ENCODE measurements around the gene RB1. TPM values are rescaled to one million over a fixed set of nuclear protein-coding genes. Genes with fewer than 3 reads are reported as not detected.

The RB1 gene
- polyA plus RNA-seq, 3 donors = 18.4 to 38.8 (median 29.9) TPM

GRCh38 chr13:48411841-48412531 lies 108.4 kb downstream of the RB1 start:
- Histone ChIP-seq H3K4me1 (ENCODE audit: control insufficient read depth in 1 of 2, insufficient read depth in 2 of 2, low read length in 2 of 2) (peaks cover 0 to 21% of the 10 kb centered on the region in 2 donors), H3K36me3 (replicated peaks in 1 of 2; ENCODE audit: control insufficient read depth in 1 of 2, insufficient read depth in 2 of 2, low read length in 2 of 2) (peaks cover 9 to 30% of the 10 kb centered on the region in 2 donors), H3K27me3 (ENCODE audit: control insufficient read depth in 2 of 2, insufficient read depth in 2 of 2, low read length in 2 of 2) (no peaks in the 10 kb centered on the region), H2AFZ (ENCODE audit: insufficient read depth, low read depth, low read length, poor library complexity, severe bottlenecking) (no peak overlapping the region), H3K27ac (ENCODE audit: low read depth in 1 of 2, low read length in 2 of 2) (peak overlapping the region in 1 of 2 donors; percentile 82), H4K20me1 (ENCODE audit: insufficient read depth, low read length) (no peaks in the 10 kb centered on the region), H3K4me3 (replicated peaks in 1 of 3; ENCODE audit: low read depth in 2 of 3, low read length in 3 of 3) (peak overlapping the region; percentile 61 to 100 (median 86)), H3K9ac (ENCODE audit: insufficient read depth, low read length, poor library complexity, severe bottlenecking) (peak overlapping the region; percentile 68), H3K79me2 (ENCODE audit: insufficient read depth, low read length) (peaks cover 53% of the 10 kb centered on the region), H3K4me2 (replicated peaks; ENCODE audit: extremely low read depth, low read length, poor library complexity, severe bottlenecking) (peak overlapping the region; percentile 75), H3K9me3 (replicated peaks in 1 of 2; ENCODE audit: control insufficient read depth in 1 of 2, insufficient read depth in 1 of 2, low read length in 2 of 2) (peaks cover 0 to 9% of the 10 kb centered on the region in 2 donors)
- Mint-ChIP-seq H3K4me1 (peaks cover 35% of the 10 kb centered on the region), H3K27me3 (ENCODE audit: low read depth in 3 of 3) (no peaks in the 10 kb centered on the region), H3K4me3 (peak overlapping the region; percentile 79 to 93), H3K27ac (peak overlapping the region; percentile 75 to 95 (median 90)), H3K9me3 (peaks cover 4 to 12% (median 7%) of the 10 kb centered on the region in 7 donors), H3K36me3 (peaks cover 37 to 45% of the 10 kb centered on the region in 2 donors)
- 67% methylated on average over 2 of the region's 13 CpGs for WGBS (ENCODE audit: insufficient coverage)
- no peak for DNase-seq
- intact Hi-C loops (cut with micrococcal nuclease) = loop anchor here in 1 of 2 donors (5.0 kb wide), 1 partner anchor 35 kb away; no protein-coding TSS in a partner anchor
- no peak for TF ChIP-seq CTCF (IDR thresholded peaks at IDR 0.05)

GRCh38 chr13:48412881-48413351 lies 109.4 kb downstream of the RB1 start, which contains the start of gene LPAR6:
Gene LPAR6, minus strand, starts transcription at chr13:48413113. Its CDS starts 690 bp downstream, at chr13:48412423.
- no peak for TF ChIP-seq CTCF (IDR thresholded peaks at IDR 0.05)
- peak within 1 kb of the TSS in 1 of 2 donors; percentile 82 for H3K27ac ChIP-seq (ENCODE audit: low read depth in 1 of 2, low read length in 2 of 2)
- Mint-ChIP-seq H3K27me3 (ENCODE audit: low read depth in 3 of 3) (no peaks in the 10 kb centered on the region), H3K4me1 (peaks cover 31% of the 10 kb centered on the region), H3K9me3 (peaks cover 6 to 17% (median 15%) of the 10 kb centered on the region in 7 donors), H3K27ac (peak within 1 kb of the TSS; percentile 83 to 95 (median 90)), H3K4me3 (peak within 1 kb of the TSS; percentile 79 to 93), H3K36me3 (peaks cover 42 to 47% of the 10 kb centered on the region in 2 donors)
- H2AFZ ChIP-seq (ENCODE audit: insufficient read depth, low read depth, low read length, poor library complexity, severe bottlenecking) = peak within 1 kb of the TSS; percentile 26
- H3K27me3 ChIP-seq (ENCODE audit: control insufficient read depth in 2 of 2, insufficient read depth in 2 of 2, low read length in 2 of 2) = no peaks in the 10 kb centered on the region
- no peaks in the 10 kb centered on the region for H4K20me1 ChIP-seq (ENCODE audit: insufficient read depth, low read length)
- DNase-seq = peak; percentile 33 to 66 (median 63)
- H3K79me2 ChIP-seq (ENCODE audit: insufficient read depth, low read length) = peaks cover 51% of the 10 kb centered on the region
- WGBS (ENCODE audit: insufficient coverage) = 31% methylated on average over 2 of the region's 4 CpGs
- H3K36me3 ChIP-seq (replicated peaks in 1 of 2; ENCODE audit: control insufficient read depth in 1 of 2, insufficient read depth in 2 of 2, low read length in 2 of 2) = peaks cover 9 to 27% of the 10 kb centered on the region in 2 donors
- peak within 1 kb of the TSS; percentile 68 for H3K9ac ChIP-seq (ENCODE audit: insufficient read depth, low read length, poor library complexity, severe bottlenecking)
- H3K9me3 ChIP-seq (replicated peaks in 1 of 2; ENCODE audit: control insufficient read depth in 1 of 2, insufficient read depth in 1 of 2, low read length in 2 of 2) = peaks cover 0 to 11% of the 10 kb centered on the region in 2 donors
- intact Hi-C loops (cut with micrococcal nuclease) = loop anchor here in 1 of 2 donors (5.0 kb wide), 1 partner anchor 34 kb away; no protein-coding TSS in a partner anchor
- peak within 1 kb of the TSS; percentile 75 for H3K4me2 ChIP-seq (replicated peaks; ENCODE audit: extremely low read depth, low read length, poor library complexity, severe bottlenecking)
- H3K4me1 ChIP-seq (ENCODE audit: control insufficient read depth in 1 of 2, insufficient read depth in 2 of 2, low read length in 2 of 2) = peaks cover 0 to 21% of the 10 kb centered on the region in 2 donors
- peak within 1 kb of the TSS; percentile 61 to 100 (median 86) for H3K4me3 ChIP-seq (replicated peaks in 1 of 3; ENCODE audit: low read depth in 2 of 3, low read length in 3 of 3)
